HG03097 (cell line): Measurements from ENCODE around the gene MRPL2.
"Not testable (repeated sequence)": the region's sequence is repeated elsewhere in the genome, so short reads cannot be mapped to it uniquely, and the experiment has no call there.

ENCODE experiments used
- ATAC-seq: cut with Tn5 transposase; IDR thresholded peaks from one replicate; pipeline ENCODE4 v1.9.1; 2021; ENCODE audit not compliant: unreplicated experiment, low FRiP score

Gene MRPL2

DNA sequence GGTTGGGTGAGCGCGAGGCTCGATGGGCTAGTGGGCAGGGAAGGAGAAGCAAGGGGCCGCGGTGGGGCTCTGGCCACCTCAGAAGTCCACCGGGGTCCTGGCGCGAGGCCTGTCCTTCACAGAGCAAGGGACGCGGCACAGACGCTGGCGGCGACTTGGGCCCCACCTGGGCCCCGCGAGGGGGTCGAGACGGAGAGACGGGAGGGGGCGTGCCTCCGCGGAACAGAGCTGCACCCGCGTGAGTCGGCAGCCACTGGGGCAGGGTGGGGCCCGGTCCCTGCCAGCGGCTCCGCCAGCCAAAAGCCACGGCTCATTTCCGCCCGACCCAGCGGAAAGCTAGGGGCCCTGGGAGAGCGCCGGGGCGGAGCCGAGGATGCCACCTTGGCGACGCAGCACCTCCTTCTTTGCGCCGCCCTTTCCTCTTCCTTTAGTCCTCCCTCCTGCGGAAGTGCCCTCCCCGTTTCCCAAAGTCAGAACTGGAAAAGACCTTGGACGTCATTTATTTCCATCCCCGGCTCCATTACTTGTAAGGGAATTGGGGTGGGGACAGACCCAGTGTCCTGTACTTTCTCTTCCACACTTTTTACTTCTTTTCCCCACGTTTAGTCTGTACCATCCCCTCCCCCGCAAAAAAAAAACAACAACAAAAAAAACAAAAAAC, 5.6 kb downstream of the MRPL2 start, which contains the start of gene CUL7:
Gene CUL7 (minus strand): TSS at position 307 of the 661 bp plus-strand sequence. CDS start 1,063 bp downstream, outside the sequence.
- ATAC-seq = peak; percentile 75

- no peak for ATAC-seq
Measured at GRCh38 chr6:43052842-43053544, 6.2 kb downstream of the MRPL2 start.

DNA sequence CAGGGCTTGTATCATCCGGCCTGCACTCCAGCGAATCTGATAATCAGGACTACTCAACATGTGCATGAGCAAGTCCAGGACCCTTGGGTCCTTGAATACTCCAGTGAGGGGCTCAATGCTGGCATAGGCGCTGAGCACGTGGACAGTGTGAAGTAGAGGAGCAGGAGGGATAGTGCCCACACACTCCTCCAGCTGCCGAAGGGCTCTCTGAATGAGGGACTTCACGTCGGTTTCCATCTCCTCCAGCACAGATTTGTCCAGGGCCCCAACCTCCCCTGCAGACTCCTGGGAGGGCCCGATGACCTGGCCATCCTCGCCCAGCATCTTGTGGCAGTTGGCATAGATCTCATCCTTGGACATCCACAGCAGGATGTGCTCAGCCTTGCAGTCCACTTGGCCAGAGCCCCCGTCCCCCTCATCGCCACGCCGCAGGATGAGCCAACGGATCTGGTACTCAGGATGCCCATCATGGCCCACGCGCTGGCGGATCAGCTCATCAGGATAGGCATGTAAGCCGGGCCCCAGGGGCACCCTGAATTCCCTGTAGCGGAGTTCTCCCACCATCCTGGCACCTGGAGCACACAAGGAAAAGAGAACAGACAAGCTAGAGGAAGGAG, 6.9 kb downstream of the MRPL2 start:
- no peak for ATAC-seq

DNA sequence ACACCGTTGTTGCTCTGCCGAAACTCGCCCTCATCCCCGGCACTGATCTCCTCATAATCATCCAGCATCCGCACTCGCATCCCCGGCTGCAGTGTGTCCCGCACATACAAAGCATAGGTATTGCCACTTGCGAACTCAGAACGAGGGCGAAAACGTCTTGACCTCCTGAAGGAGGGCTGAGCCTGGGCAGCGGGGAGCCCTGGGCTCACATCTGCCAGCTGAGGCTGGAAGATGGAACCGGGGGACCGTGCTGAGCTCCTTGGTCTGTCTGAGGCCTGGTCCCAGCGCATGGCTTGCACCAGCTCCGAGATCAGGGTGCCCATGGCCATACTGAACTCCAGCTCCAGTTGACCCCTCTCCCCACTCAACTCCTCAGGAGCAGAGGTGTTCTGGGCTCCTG, 8.3 kb downstream of the MRPL2 start:
- no peak for ATAC-seq

GRCh38 chr6:43047998-43048397, 11.2 kb downstream of the MRPL2 start:
- ATAC-seq = no peak

- ATAC-seq = no peak
Measured at GRCh38 chr6:43045371-43045930, 13.8 kb downstream of the MRPL2 start.

- ATAC-seq = no peak
Measured at GRCh38 chr6:43043310-43043709, 15.9 kb downstream of the MRPL2 start.

GRCh38 chr6:43041475-43041874, 17.8 kb downstream of the MRPL2 start:
- ATAC-seq = not testable (repeated sequence)

- no peak for ATAC-seq
Measured at GRCh38 chr6:43040542-43041257, 18.5 kb downstream of the MRPL2 start.

DNA sequence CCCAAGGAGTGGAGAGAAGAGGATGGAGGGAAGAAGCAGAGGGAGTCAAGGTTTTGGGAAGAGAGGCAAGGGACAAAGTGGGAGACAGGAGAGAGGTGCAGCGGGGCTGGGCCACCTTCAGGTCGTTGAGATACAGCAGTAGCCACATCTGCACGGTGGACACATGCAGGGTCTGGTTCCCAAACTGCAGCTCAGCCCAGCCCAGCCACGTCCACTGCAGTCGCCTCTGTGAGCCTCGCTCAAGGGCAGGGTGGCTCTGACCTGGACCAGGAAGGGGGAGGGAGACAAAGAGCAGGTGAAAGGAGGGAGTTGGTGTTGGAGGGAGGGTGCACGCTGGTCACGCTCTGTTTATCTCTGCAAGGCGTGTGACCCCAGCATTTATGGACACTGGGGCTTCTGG, 20.5 kb downstream of the MRPL2 start:
- no peak for ATAC-seq

GRCh38 chr6:43037706-43038105, 21.5 kb downstream of the MRPL2 start:
- no peak for ATAC-seq

DNA sequence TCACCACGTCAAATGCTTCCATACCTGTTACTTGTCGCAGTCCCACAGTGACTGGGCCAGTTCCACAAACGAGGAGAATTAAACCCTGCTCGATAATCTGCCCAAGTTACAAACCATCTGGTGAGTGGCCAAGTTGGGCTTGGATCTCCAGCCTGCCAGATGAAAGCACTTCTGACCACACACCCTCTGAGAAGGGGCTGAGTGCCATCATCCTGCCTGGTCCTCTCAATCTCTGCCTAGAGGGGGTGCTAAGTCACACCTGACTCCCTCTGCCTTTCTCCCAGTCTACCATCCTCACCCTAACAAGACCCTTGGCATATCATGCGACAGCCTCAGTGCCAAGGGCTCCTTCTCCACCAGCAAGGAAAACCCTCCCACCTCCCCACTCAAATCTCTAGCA, 22.0 kb downstream of the MRPL2 start:
- ATAC-seq = no peak

- no peak for ATAC-seq
Measured at GRCh38 chr6:43036712-43037111, 22.5 kb downstream of the MRPL2 start.

- no peak for ATAC-seq
Measured at GRCh38 chr6:43035495-43036194, 23.6 kb downstream of the MRPL2 start.

DNA sequence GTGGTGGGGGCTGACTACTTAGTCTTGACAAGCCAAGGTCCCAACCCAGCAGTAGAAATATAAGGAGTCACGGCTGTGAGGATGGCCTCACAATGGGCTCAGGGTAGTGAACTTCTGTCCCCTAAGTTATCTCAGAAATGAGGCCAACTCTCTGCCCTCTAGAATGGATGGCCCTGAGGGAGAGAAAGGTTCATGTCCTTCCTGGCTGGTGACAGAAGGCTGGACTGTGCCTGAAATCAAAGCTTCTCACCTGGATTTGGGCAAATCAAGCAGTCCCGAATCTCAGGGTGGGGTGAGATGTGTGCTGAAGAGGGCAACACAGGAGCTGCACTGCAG, 25.1 kb downstream of the MRPL2 start:
- ATAC-seq = no peak

- ATAC-seq = no peak
Measured at GRCh38 chr6:43033496-43034189, 25.6 kb downstream of the MRPL2 start.

- ATAC-seq = no peak
Measured at GRCh38 chr6:43032326-43032725, 26.9 kb downstream of the MRPL2 start.

GRCh38 chr6:43029120-43029519, 30.1 kb downstream of the MRPL2 start:
- ATAC-seq = no peak

- no peak for ATAC-seq
Measured at GRCh38 chr6:43026365-43026764, 32.9 kb downstream of the MRPL2 start.

DNA sequence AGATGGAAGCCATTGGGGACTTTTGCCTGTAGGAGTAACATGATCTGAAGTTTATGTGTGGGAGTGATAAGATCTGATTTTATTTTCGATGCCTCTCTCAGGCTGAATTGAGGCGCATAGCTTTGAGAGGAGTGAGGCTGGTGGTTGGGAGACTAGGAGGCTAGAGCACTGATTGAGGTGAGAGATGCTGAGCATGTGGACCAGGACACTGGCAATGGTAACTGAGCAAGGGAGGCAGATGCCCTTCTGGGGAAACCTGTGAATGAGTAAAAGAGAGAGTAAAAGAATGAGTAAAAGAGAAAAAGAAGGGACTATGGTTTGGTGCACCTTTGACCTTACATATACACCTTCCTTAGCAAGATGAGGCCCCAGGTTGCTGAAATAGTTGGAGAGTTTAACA, 34.8 kb downstream of the MRPL2 start:
- ATAC-seq = no peak
